ENCODE data around the gene RAB40B.
"Not testable (repeated sequence)": the region's sequence is repeated elsewhere in the genome, so short reads cannot be mapped to it uniquely, and the experiment has no call there.

The RAB40B gene

DNA sequence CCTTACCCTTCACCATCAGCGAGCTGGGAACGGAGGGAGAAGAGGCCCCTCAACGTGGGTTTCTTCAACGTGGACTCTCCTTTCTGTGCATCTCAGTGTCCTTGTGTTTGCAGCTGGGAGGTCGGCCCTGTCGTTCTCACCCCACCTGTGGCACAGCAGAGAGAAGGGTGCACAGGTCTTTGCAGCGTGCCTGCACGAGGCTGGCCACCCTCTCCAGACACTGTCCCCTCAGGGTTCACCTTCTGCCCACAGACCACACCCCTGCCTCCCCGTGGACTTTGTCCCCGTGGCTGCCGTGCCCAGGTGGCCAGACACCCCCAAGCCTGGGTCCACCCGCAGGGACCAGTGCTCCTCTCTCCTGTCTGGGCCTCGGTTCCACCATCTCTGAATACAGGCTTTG, 43.0 kb downstream of the RAB40B start:
- H3K27ac ChIP-seq (ENCODE audit: extremely low read depth, low read depth, low read length) = no peak overlapping the region
- H3K9me3 ChIP-seq (ENCODE audit: control insufficient read depth, insufficient read depth, low read depth, low read length) = no peaks in the 10 kb centered on the region
- ChIA-PET POLR2A (interaction anchor here (0.7 kb wide), 1 partner anchor 939 kb away, joined by 6 read pairs; no protein-coding TSS in a partner anchor), CTCF (interaction anchor here (0.7 to 1.0 kb wide), 2 partner anchors 95 to 119 kb away, joined by 3 read pairs; no protein-coding TSS in a partner anchor)
- no peaks in the 10 kb centered on the region for H3K4me1 ChIP-seq (ENCODE audit: control insufficient read depth, insufficient read depth, low read length)
- H3K36me3 ChIP-seq (ENCODE audit: control insufficient read depth in 2 of 2, insufficient read depth in 1 of 2, low read length in 2 of 2) = peaks cover 7 to 34% of the 10 kb centered on the region in 2 experiments
- TF ChIP-seq ZNF366 (tag by site-specific recombination; conservative IDR thresholded peaks at IDR 0.05) (no peak), SCRT1 (tag by site-specific recombination; IDR thresholded peaks at IDR 0.05; ENCODE audit: borderline replicate concordance) (peak; percentile 54), ZNF777 (tag by site-specific recombination; IDR thresholded peaks at IDR 0.05; ENCODE audit: borderline replicate concordance) (no peak), IKZF3 (tag by site-specific recombination; IDR thresholded peaks at IDR 0.05) (no peak), SCRT2 (tag by site-specific recombination; IDR thresholded peaks at IDR 0.05) (peak; percentile 74), SP2 (tag by site-specific recombination; IDR thresholded peaks at IDR 0.05) (no peak), ZBTB44 (tag by site-specific recombination; IDR thresholded peaks at IDR 0.05) (no peak), ZNF292 (tag by site-specific recombination; IDR thresholded peaks at IDR 0.05; ENCODE audit: borderline replicate concordance, low read depth) (no peak), ZNF416 (tag by site-specific recombination; IDR thresholded peaks at IDR 0.05) (no peak), ZNF394 (tag by site-specific recombination; IDR thresholded peaks at IDR 0.05; ENCODE audit: borderline replicate concordance) (no peak), ZNF221 (tag by site-specific recombination; IDR thresholded peaks at IDR 0.05; ENCODE audit: borderline replicate concordance) (no peak)
- H3K4me3 ChIP-seq (ENCODE audit: low read depth, low read length) = no peak overlapping the region

DNA sequence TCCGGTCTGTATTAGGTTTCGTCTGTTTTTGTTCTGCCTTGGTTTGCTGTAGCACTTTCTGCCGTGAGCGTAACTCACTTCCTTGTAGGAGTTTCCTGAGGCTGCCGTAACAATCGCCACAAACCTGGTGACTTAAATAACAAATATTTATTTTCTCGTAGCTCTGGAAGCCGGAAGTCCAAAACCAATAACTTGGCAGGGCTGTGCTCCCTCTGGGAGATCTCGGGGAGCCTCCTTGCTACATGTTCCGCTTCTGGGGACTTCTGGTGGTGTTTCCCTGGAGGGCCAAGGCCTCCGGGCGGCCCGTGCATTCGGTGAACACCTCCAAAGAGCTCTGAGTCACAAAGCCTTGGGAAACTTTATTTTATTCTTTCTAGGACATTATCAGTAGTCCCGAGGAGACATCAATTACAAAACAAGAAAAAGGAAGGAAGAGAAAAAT, 43.4 kb downstream of the RAB40B start:
- Histone ChIP-seq H3K4me3 (ENCODE audit: low read depth, low read length) (no peak overlapping the region), H3K4me1 (ENCODE audit: control insufficient read depth, insufficient read depth, low read length) (no peaks in the 10 kb centered on the region), H3K9me3 (ENCODE audit: control insufficient read depth, insufficient read depth, low read depth, low read length) (no peaks in the 10 kb centered on the region), H3K36me3 (ENCODE audit: control insufficient read depth in 2 of 2, insufficient read depth in 1 of 2, low read length in 2 of 2) (peaks cover 7 to 30% of the 10 kb centered on the region in 2 experiments), H3K27ac (ENCODE audit: extremely low read depth, low read depth, low read length) (no peak overlapping the region)
- TF ChIP-seq PRDM2 (tag by site-specific recombination; IDR thresholded peaks at IDR 0.05; ENCODE audit: borderline replicate concordance) (no peak), ZNF791 (tag by site-specific recombination; IDR thresholded peaks at IDR 0.05) (no peak), ZNF426 (tag by site-specific recombination; IDR thresholded peaks at IDR 0.05) (no peak), ZNF747 (tag by site-specific recombination; IDR thresholded peaks at IDR 0.05) (no peak), ZNF155 (tag by site-specific recombination; IDR thresholded peaks at IDR 0.05) (no peak), ZNF837 (tag by site-specific recombination; IDR thresholded peaks at IDR 0.05) (no peak), ZNF76 (tag by site-specific recombination; IDR thresholded peaks at IDR 0.05; ENCODE audit: borderline replicate concordance, low read depth) (no peak), ZBTB6 (tag by site-specific recombination; IDR thresholded peaks at IDR 0.05) (no peak), ZNF223 (tag by site-specific recombination; IDR thresholded peaks at IDR 0.05) (no peak)
- CTCF ChIA-PET = interaction anchor here (0.6 to 1.0 kb wide), 2 partner anchors 40 to 120 kb away, joined by 3 to 4 read pairs; no protein-coding TSS in a partner anchor
- POLR2A ChIA-PET = no interaction called here

DNA sequence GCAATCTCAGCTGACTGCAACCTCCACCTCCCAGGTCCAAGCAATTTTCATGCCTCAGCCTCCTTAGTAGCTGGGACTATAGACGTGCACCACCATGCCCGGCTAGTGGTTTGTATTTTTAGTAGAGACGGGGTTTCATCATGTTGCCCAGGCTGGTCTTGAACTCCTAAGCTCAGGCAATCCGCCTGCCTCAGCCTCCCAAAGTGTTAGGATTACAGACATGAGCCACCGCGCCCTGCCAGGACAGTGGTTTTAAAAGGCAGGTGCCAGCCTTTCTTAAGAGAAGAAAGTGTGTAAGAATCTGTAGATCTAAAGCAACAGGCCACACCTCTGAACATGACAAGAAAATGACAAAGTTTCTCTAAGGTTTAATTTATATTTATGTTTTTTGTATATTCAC, 43.9 kb downstream of the RAB40B start:
- H3K4me1 ChIP-seq (ENCODE audit: control insufficient read depth, insufficient read depth, low read length); POLR2A ChIA-PET; H3K9me3 ChIP-seq (ENCODE audit: control insufficient read depth, insufficient read depth, low read depth, low read length); H3K27ac ChIP-seq (ENCODE audit: extremely low read depth, low read depth, low read length); H3K4me3 ChIP-seq (ENCODE audit: low read depth, low read length): not testable (repeated sequence)
- H3K36me3 ChIP-seq (ENCODE audit: control insufficient read depth in 2 of 2, insufficient read depth in 1 of 2, low read length in 2 of 2) = peaks cover 7 to 25% of the 10 kb centered on the region in 2 experiments
- CTCF ChIA-PET = interaction anchor here (0.6 to 1.0 kb wide), 2 partner anchors 39 to 120 kb away, joined by 3 to 4 read pairs; no protein-coding TSS in a partner anchor
